Measurements from ENCODE around the gene NAALADL2. TPM values are rescaled to one million over a fixed set of nuclear protein-coding genes. Genes with fewer than 3 reads are reported as not detected.

Gene NAALADL2
- total and polyA plus RNA-seq, 2 of the 13 experiments (the other 11 are each of a cell fraction or from before 2014, with no cell fraction given): 0.08 TPM; not detected in 1

GRCh38 chr3:175381685-175382084 is 522.6 kb downstream of the NAALADL2 start:
- Histone ChIP-seq H3K4me1 (ENCODE audit: insufficient read depth, low read length) (no peaks in the 10 kb centered on the region), H3K9ac (ENCODE audit: insufficient read depth, low read depth, low read length) (no peak overlapping the region), H3K27ac (ENCODE audit: extremely low read length, insufficient read depth, low read length) (no peak overlapping the region), H3K36me3 (replicated peaks in 1 of 2; ENCODE audit: control insufficient read depth in 1 of 2, insufficient read depth in 2 of 2, low read length in 2 of 2) (no peaks in the 10 kb centered on the region), H4K20me1 (ENCODE audit: insufficient read depth, low read length) (no peaks in the 10 kb centered on the region), H3K27me3 (ENCODE audit: control insufficient read depth in 1 of 2, insufficient read depth in 2 of 2, low read length in 2 of 2) (no peaks in the 10 kb centered on the region), H3K79me2 (ENCODE audit: insufficient read depth, low read length) (no peaks in the 10 kb centered on the region), H3K9me3 (ENCODE audit: low read length) (no peaks in the 10 kb centered on the region), H3K4me3 (replicated peaks in 1 of 3; ENCODE audit: insufficient read depth in 1 of 3, low read depth in 2 of 3, low read length in 3 of 3) (no peak overlapping the region), H2AFZ (ENCODE audit: low read length) (no peak overlapping the region), H3K4me2 (ENCODE audit: low read depth, low read length) (no peak overlapping the region)
- FAIRE-seq (no peak), ATAC-seq (no peak), DNase-seq (ENCODE audit: low spot score) (no peak)
- POLR2A ChIA-PET: no interaction called here
- intact Hi-C loops (cut with micrococcal nuclease; ENCODE audit: unreplicated experiment) (no loop called here), in situ Hi-C loops (cut with HindIII; ENCODE audit: extremely low pct_ligation_motif_present, low pct_unique_long_range_greater_than_20kb) (no loop called here)
- no TSS peak for BruUV-seq (replicated peaks)
- WGBS (ENCODE audit: low lambda C conversion rate): 6% methylated on average over 4 of the region's 4 CpGs
- CTCF ChIA-PET (ENCODE audit: low intra/inter-chr PET ratio, low total read pairs): no interaction called here
- no peak for TF ChIP-seq HMG20B (CRISPR knock-in tag; conservative IDR thresholded peaks at IDR 0.05)
- TF ChIP-seq, protein P1, sequence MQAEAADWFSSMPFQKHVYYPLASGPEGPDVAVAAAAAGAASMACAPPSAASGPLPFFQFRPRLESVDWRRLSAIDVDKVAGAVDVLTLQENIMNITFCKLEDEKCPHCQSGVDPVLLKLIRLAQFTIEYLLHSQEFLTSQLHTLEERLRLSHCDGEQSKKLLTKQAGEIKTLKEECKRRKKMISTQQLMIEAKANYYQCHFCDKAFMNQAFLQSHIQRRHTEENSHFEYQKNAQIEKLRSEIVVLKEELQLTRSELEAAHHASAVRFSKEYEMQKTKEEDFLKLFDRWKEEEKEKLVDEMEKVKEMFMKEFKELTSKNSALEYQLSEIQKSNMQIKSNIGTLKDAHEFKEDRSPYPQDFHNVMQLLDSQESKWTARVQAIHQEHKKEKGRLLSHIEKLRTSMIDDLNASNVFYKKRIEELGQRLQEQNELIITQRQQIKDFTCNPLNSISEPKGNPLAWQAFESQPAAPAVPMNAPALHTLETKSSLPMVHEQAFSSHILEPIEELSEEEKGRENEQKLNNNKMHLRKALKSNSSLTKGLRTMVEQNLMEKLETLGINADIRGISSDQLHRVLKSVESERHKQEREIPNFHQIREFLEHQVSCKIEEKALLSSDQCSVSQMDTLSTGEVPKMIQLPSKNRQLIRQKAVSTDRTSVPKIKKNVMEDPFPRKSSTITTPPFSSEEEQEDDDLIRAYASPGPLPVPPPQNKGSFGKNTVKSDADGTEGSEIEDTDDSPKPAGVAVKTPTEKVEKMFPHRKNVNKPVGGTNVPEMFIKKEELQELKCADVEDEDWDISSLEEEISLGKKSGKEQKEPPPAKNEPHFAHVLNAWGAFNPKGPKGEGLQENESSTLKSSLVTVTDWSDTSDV (CRISPR knock-in tag; IDR thresholded peaks at IDR 0.05): no peak
- no peak for TF ChIP-seq ZNF773 (CRISPR knock-in tag; IDR thresholded peaks at IDR 0.05; ENCODE audit: borderline replicate concordance)
- no peak for TF ChIP-seq RXRB (CRISPR knock-in tag; IDR thresholded peaks at IDR 0.05; ENCODE audit: borderline replicate concordance)
- TF ChIP-seq MBD4 (IDR thresholded peaks at IDR 0.05; ENCODE audit: borderline replicate concordance, low read length): no peak
- TF ChIP-seq CEBPG (CRISPR knock-in tag; IDR thresholded peaks at IDR 0.05): no peak
- TF ChIP-seq ZNF709 (CRISPR knock-in tag; IDR thresholded peaks at IDR 0.05): no peak

- ChIA-PET CTCF (ENCODE audit: low intra/inter-chr PET ratio, low total read pairs) (no interaction called here), POLR2A (no interaction called here)
- DNase-seq (ENCODE audit: low spot score) (no peak), FAIRE-seq (no peak), ATAC-seq (no peak)
- no peak overlapping the region for H2AFZ ChIP-seq (ENCODE audit: low read length)
- no peak overlapping the region for H3K4me3 ChIP-seq (replicated peaks in 1 of 3; ENCODE audit: insufficient read depth in 1 of 3, low read depth in 2 of 3, low read length in 3 of 3)
- H3K4me2 ChIP-seq (ENCODE audit: low read depth, low read length): no peak overlapping the region
- H3K27me3 ChIP-seq (ENCODE audit: control insufficient read depth in 1 of 2, insufficient read depth in 2 of 2, low read length in 2 of 2): no peaks in the 10 kb centered on the region
- no peaks in the 10 kb centered on the region for H3K36me3 ChIP-seq (replicated peaks in 1 of 2; ENCODE audit: control insufficient read depth in 1 of 2, insufficient read depth in 2 of 2, low read length in 2 of 2)
- H3K9me3 ChIP-seq (ENCODE audit: low read length): no peaks in the 10 kb centered on the region
- intact Hi-C loops (cut with micrococcal nuclease; ENCODE audit: unreplicated experiment) (no loop called here), in situ Hi-C loops (cut with HindIII; ENCODE audit: extremely low pct_ligation_motif_present, low pct_unique_long_range_greater_than_20kb) (no loop called here)
- no peaks in the 10 kb centered on the region for H4K20me1 ChIP-seq (ENCODE audit: insufficient read depth, low read length)
- no TSS peak for BruUV-seq (replicated peaks)
- no peaks in the 10 kb centered on the region for H3K4me1 ChIP-seq (ENCODE audit: insufficient read depth, low read length)
- H3K9ac ChIP-seq (ENCODE audit: insufficient read depth, low read depth, low read length): no peak overlapping the region
- H3K27ac ChIP-seq (ENCODE audit: extremely low read length, insufficient read depth, low read length): no peak overlapping the region
- H3K79me2 ChIP-seq (ENCODE audit: insufficient read depth, low read length): no peaks in the 10 kb centered on the region
- 2% methylated on average over 1 of the region's 1 CpG for WGBS (ENCODE audit: low lambda C conversion rate)
- TF ChIP-seq ZFP36L2 (CRISPR knock-in tag; IDR thresholded peaks at IDR 0.05) (no peak), MTF2 (CRISPR knock-in tag; IDR thresholded peaks at IDR 0.05; ENCODE audit: borderline replicate concordance) (no peak), PBX2 (CRISPR knock-in tag; IDR thresholded peaks at IDR 0.05) (no peak)
- TF ChIP-seq, protein P2, sequence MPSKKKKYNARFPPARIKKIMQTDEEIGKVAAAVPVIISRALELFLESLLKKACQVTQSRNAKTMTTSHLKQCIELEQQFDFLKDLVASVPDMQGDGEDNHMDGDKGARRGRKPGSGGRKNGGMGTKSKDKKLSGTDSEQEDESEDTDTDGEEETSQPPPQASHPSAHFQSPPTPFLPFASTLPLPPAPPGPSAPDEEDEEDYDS (CRISPR knock-in tag; IDR thresholded peaks at IDR 0.05): no peak
These were observed 524.2 kb downstream of the NAALADL2 start for GRCh38 chr3:175383371-175383770.
